ENCODE results near the gene LUZP2. TPM values are rescaled to one million over a fixed set of nuclear protein-coding genes. Genes with fewer than 3 reads are reported as not detected.

Gene LUZP2
- total RNA-seq, 1 donor from 2014 or later: 42.0 TPM

GRCh38 chr11:24559315-24559714, 62.5 kb downstream of the LUZP2 start:
- FAIRE-seq (no peak), DNase-seq (ENCODE audit: low spot score in 2 of 2) (no peak)

GRCh38 chr11:24560324-24560723, 63.5 kb downstream of the LUZP2 start:
- no peak for FAIRE-seq

GRCh38 chr11:24567380-24567779, 70.5 kb downstream of the LUZP2 start:
- DNase-seq (ENCODE audit: low spot score in 2 of 2) (no peak), FAIRE-seq (no peak)

More at GRCh38 chr11:24560324-24560723, 63.5 kb downstream of the LUZP2 start:
- DNase-seq (ENCODE audit: low spot score in 2 of 2): no peak

- FAIRE-seq (no peak), DNase-seq (ENCODE audit: low spot score in 2 of 2) (no peak)
These were observed 75.5 kb downstream of the LUZP2 start for GRCh38 chr11:24572376-24572775.

- no peak for FAIRE-seq
- no peak for DNase-seq (ENCODE audit: low spot score in 2 of 2)
These were observed 77.6 kb downstream of the LUZP2 start for GRCh38 chr11:24574461-24574860.

GRCh38 chr11:24575392-24575791, 78.5 kb downstream of the LUZP2 start:
- FAIRE-seq: no peak

GRCh38 chr11:24585192-24585591, 88.3 kb downstream of the LUZP2 start:
- FAIRE-seq: no peak
- no peak for DNase-seq (ENCODE audit: low spot score in 2 of 2)

More at GRCh38 chr11:24575392-24575791, 78.5 kb downstream of the LUZP2 start:
- no peak for DNase-seq (ENCODE audit: low spot score in 2 of 2)

- FAIRE-seq (no peak), DNase-seq (ENCODE audit: low spot score in 2 of 2) (no peak)
These were observed 90.8 kb downstream of the LUZP2 start for GRCh38 chr11:24587635-24588034.

GRCh38 chr11:24588081-24588480, 91.2 kb downstream of the LUZP2 start:
- FAIRE-seq (no peak), DNase-seq (ENCODE audit: low spot score in 2 of 2) (no peak)

- FAIRE-seq: no peak
- DNase-seq (ENCODE audit: low spot score in 2 of 2): no peak
These were observed 92.2 kb downstream of the LUZP2 start for GRCh38 chr11:24589064-24589463.

GRCh38 chr11:24591283-24591682, 94.4 kb downstream of the LUZP2 start:
- FAIRE-seq: no peak

GRCh38 chr11:24592360-24592759, 95.5 kb downstream of the LUZP2 start:
- DNase-seq (ENCODE audit: low spot score in 2 of 2): no peak
- FAIRE-seq: no peak

More at GRCh38 chr11:24591283-24591682, 94.4 kb downstream of the LUZP2 start:
- DNase-seq (ENCODE audit: low spot score in 2 of 2): no peak

- DNase-seq (ENCODE audit: low spot score in 2 of 2) (no peak), FAIRE-seq (no peak)
These were observed 96.5 kb downstream of the LUZP2 start for GRCh38 chr11:24593332-24593731.

GRCh38 chr11:24594401-24594800, 97.5 kb downstream of the LUZP2 start:
- DNase-seq (ENCODE audit: low spot score in 2 of 2): no peak
- no peak for FAIRE-seq

- no peak for DNase-seq (ENCODE audit: low spot score in 2 of 2)
- FAIRE-seq: no peak
These were observed 101.8 kb downstream of the LUZP2 start for GRCh38 chr11:24598641-24599040.

- FAIRE-seq (no peak), DNase-seq (ENCODE audit: low spot score in 2 of 2) (no peak)
These were observed 112.6 kb downstream of the LUZP2 start for GRCh38 chr11:24609192-24610119.

GRCh38 chr11:24615451-24616160, 118.8 kb downstream of the LUZP2 start:
- FAIRE-seq: no peak
- no peak for DNase-seq (ENCODE audit: low spot score in 2 of 2)

- FAIRE-seq (no peak), DNase-seq (ENCODE audit: low spot score in 2 of 2) (no peak)
These were observed 121.0 kb downstream of the LUZP2 start for GRCh38 chr11:24617856-24618255.

GRCh38 chr11:24619900-24620299, 123.0 kb downstream of the LUZP2 start:
- no peak for DNase-seq (ENCODE audit: low spot score in 2 of 2)
- no peak for FAIRE-seq

- FAIRE-seq: no peak
These were observed 125.4 kb downstream of the LUZP2 start for GRCh38 chr11:24622262-24622661.

GRCh38 chr11:24623121-24623520, 126.3 kb downstream of the LUZP2 start:
- DNase-seq (ENCODE audit: low spot score in 2 of 2): no peak
- FAIRE-seq: no peak

More at GRCh38 chr11:24622262-24622661, 125.4 kb downstream of the LUZP2 start:
- no peak for DNase-seq (ENCODE audit: low spot score in 2 of 2)
